TTC549 (cell line): ENCODE results near the gene STK25.

Experiments
- FAIRE-seq: peaks from 2 replicates; lab custom pipeline; 2012; peaks lifted over from hg19 to GRCh38; lab: Jason Lieb, UNC

Gene STK25

GRCh38 chr2:241493092-241493491, 15.3 kb downstream of the STK25 start:
- no peak for FAIRE-seq

GRCh38 chr2:241492174-241492565, 16.2 kb downstream of the STK25 start:
- no peak for FAIRE-seq

DNA sequence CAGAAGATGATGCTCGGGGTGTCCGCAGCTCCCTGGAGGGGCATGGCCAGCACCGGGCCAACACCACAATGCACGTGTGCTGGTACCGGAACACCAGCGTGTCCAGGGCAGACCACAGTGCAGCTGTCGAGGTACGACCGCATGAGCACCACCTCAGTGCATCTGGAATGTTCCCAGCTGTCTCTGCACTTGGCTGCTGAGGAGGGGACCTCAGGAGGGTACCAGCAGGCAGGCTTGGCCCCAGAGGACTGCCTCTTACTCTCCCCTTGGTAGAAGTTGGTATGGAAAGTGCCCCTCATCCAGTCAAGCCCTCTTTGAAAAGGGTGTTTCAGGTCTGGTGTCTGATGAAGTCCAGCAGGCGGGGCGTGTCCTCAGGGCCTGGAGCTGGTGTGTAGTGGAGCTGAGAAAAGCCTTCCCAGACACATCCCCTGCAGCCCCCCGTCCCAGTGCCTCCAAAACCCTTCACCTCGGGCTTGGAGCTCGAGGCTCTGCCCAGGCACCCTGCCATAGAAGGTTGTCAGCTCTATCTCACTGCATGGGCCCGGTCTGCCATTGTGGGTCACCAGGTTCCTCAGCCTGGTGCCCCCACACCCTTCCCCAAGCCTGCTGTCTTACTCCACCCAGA, 16.7 kb downstream of the STK25 start:
- FAIRE-seq: no peak

DNA sequence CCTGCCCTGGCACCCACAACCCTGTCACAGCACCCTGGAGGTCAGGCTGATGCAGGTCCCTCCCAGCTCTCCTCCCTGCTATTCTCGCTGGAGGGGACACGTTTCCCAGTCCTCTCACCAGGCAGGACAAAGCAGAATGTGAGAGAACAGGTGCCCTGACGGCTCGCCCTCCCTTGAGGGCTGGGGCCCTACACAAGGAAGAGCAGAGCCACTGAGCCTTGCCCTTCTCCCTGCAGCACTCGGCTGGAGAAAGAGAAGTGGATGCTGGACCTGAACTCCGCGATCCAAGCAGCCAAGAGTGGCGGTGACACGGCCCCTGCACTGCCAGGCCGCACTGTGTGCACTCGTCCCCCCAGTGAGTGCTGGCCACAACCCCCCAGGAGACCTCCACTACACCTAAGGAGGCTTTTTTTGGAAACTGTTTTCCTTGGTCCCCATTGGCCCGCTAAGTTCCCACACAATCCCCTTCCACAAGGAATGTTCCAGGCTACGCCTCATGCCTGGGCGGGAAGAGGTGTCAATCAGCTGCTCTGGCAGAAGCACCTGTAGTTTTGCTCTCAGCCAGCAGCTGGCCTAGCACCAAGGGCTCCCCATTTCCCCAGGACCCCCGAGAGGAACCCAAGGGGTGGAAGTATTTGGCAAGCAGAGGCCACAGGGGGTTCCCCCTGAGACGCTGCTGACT, 17.4 kb downstream of the STK25 start:
- no peak for FAIRE-seq

DNA sequence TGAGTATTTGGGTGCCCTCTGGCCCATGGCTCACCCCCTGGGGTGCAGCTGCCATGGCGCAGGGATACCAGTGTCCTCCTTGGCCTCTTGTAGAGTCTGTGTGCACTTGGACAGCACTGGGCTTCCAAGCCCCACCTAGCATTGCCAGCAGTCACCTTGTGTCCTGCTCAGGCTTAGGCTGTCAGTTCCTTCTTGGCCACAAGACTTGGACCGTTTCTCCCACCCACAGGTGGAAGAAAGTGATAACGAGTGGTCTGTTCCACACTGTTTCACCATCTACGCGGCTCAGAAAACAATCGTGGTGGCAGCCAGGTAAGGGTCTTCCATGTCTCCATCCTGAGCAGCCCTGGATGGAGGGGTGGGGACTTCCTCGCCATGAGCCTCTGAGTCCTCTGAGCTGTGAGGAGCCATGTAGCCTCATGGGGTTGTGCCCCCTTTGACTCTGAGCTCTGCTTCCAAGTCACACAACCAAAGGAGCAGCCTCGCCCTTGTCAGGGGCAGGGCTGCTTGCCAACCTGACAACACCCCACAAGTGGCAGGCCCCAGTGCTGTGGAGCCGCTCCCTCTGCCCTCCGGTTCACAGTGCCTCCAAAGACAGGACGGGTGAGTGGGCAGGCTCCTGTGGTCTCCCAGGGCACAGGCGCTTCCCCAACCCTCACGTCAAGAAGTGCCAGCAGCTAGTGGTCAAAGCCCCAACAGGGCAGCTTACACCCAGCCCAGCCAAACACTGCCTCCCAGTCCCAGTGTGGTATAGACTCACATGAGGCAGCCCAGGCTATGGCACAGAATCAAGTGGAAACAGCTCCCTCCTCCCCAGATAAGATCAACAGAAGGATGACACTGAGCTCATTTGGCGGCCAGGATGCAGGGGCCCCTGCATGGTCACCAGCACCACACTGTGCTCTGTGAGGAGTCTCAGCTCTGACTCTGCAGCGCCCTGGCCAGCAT, 18.4 kb downstream of the STK25 start:
- no peak for FAIRE-seq

GRCh38 chr2:241489088-241489487, 19.3 kb downstream of the STK25 start:
- no peak for FAIRE-seq

DNA sequence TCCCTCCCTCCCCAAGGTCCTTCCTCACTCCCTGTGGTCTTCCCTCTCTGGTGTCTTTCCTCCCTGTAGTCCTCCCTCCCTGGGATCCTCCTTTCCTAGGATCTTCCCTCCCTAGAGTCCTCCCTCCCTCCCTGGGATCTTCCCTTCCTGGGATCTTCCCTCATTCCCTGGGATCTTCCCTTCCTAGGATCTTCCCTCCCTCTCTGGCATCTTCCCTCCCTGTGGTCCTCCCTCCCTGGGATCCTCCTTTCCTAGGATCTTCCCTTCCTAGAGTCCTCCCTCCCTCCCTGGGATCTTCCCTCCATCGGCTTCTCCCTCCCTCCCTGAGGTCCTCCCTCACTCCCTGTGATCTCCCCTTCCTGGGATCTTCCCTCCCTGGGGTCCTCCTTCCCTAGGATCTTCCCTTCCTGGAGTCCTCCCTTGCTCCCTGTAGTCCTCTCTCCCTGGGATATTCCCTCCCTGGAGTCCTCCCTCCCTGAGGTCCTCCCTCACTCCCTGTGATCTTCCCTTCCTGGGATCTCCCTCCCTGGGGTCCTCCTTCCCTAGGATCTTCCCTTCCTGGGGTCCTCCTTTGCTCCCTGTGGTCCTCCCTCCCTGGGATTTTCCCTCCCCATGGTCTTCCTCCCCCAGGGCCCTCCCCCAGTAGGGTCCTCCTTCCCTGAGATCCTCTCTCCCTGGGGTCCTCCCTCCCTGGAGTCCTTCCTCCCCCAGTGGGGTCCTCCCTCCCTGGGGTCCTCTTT, 23.0 kb downstream of the STK25 start:
- no peak for FAIRE-seq

- no peak for FAIRE-seq
Observed at GRCh38 chr2:241483305-241483704, 25.1 kb downstream of the STK25 start.

GRCh38 chr2:241482126-241482955, 26.0 kb downstream of the STK25 start:
- no peak for FAIRE-seq

GRCh38 chr2:241481687-241482086, 26.7 kb downstream of the STK25 start:
- no peak for FAIRE-seq

GRCh38 chr2:241479026-241479898, 29.1 kb downstream of the STK25 start:
- no peak for FAIRE-seq

- FAIRE-seq: no peak
Observed at GRCh38 chr2:241478166-241478565, 30.2 kb downstream of the STK25 start.

DNA sequence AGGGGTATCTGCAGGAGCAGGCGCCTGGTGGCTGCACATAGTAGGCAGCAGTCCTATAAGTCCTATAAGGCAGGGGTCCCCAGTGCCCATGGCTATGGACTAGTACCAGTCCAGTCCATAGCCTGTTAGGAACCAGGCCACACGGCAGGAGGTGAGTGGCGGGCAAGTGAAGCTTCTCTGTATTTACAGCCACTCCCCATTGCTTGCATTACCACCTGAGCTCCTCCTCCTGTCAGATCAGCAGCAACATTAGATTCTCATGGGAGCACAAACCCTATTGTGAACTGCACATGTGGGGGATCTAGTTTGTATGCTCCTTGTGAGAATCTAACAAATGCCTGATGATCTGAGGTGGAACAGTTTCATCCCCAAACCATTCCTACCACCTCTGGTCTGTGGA, 33.1 kb downstream of the STK25 start:
- FAIRE-seq: no peak

- no peak for FAIRE-seq
Observed at GRCh38 chr2:241473399-241473798, 35.0 kb downstream of the STK25 start.

DNA sequence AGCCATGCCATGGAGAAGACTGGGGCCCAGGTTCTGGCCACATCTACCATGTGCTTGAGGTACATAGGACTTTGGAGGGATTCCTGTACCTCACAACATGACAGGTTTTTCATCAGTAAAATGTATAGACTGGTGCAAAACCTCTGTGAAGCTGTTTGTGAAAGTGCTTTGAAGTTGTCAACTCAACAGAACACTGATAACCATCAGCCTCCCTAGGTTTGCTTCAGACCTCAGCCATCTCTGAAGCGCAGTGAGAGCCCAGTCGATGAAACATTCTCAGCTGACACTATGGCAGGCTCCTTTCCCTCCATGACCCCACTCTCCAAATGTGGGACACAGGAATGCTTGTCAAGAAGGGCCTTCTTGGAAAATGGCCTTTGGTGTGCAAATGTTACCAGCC, 38.6 kb downstream of the STK25 start:
- no peak for FAIRE-seq

GRCh38 chr2:241468476-241468781, 40.0 kb downstream of the STK25 start:
- FAIRE-seq: no peak

DNA sequence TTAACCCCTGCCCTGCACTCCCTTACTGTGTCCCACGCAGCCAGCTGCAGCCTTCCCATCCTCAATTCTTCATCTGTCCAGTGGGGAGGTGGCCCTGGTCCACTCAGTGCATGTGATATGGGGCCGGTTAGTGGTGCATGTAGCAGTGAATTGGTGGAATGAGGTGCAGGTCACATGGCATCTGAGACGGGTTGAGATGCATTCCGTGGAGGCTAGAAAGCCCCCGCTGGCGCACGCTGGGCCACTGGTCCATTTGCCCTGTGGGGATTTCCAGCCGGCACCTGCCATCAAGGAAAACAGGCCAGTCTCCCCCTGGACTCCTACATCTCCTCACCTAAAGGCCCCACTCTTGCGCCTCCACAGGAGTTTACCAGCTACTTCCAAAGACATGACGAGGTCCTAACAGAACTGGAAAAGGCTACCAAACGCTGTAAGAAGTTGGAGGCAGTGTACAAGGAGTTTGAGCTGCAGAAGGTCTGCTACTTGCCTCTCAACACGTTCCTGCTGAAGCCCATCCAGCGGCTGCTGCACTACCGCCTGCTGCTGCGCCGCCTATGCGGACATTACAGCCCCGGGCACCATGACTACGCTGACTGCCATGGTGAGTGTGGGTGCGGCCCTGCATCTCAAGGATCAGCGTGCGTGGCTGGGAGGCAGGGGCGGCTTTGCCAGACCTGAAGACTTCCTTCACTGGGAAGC, 40.5 kb downstream of the STK25 start:
- FAIRE-seq: no peak

- FAIRE-seq: no peak
Observed at GRCh38 chr2:241466230-241466629, 42.2 kb downstream of the STK25 start.

DNA sequence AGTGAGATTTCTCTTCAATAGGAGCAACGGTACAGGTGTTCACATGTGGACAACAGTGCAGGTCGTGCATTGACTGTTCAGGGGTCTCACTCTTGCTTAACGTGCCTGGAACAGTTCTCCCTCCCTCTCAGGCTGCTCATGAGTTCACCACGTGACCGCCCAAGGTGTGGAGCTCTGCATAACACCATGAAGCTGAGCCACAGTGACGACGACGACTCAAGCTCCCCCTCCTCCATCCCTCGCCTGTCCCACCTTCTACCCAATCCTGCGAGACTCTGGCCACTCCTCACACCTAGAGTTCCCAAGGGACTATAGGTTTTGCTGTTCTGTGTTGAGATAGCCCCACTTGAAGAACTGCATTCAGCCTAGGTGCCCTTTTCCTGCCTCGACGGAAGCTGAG, 42.8 kb downstream of the STK25 start:
- FAIRE-seq: no peak
